ENCODE results near the gene PLXNA2. TPM values are rescaled to one million over a fixed set of nuclear protein-coding genes. Genes with fewer than 3 reads are reported as not detected.

The PLXNA2 gene
- total and polyA plus RNA-seq, 2 donors (not counting 1 experiment from before 2014, with no cell fraction given) = 0.31 to 1.2 TPM

GRCh38 chr1:208188607-208189006 is 55.6 kb downstream of the PLXNA2 start:
- H3K4me1 ChIP-seq (ENCODE audit: control insufficient read depth in 2 of 2, insufficient read depth in 2 of 2, low read length in 2 of 2) = peaks cover 4 to 14% of the 10 kb centered on the region in 2 donors
- TF ChIP-seq CTCF (IDR thresholded peaks at IDR 0.05) (no peak), EZH2 (IDR thresholded peaks at IDR 0.05; ENCODE audit: borderline replicate concordance, insufficient read depth, low read depth, low read length, poor library complexity, severe bottlenecking) (no peak)
- Mint-ChIP-seq H3K9me3 (ENCODE audit: insufficient read depth) (no peaks in the 10 kb centered on the region), H3K27me3 (no peaks in the 10 kb centered on the region), H3K27ac (no peak overlapping the region), H3K4me1 (peaks cover 13% of the 10 kb centered on the region), H3K4me3 (no peak overlapping the region)
- H3K4me3 ChIP-seq (ENCODE audit: control extremely low read depth in 1 of 5, extremely low read depth in 1 of 5, insufficient read depth in 1 of 5, low read depth in 2 of 5, low read length in 4 of 5) = no peak overlapping the region
- DNase-seq (no peak), ATAC-seq (ENCODE audit: low read depth) (no peak)
- H3K9ac ChIP-seq (ENCODE audit: low read length) = no peak overlapping the region
- no peaks in the 10 kb centered on the region for H3K9me3 ChIP-seq (ENCODE audit: control extremely low read depth in 1 of 3, control insufficient read depth in 2 of 3, insufficient read depth in 1 of 3, low read length in 2 of 3)
- no peak overlapping the region for H2AFZ ChIP-seq (ENCODE audit: insufficient read depth, low read depth, low read length, poor library complexity, severe bottlenecking)
- H3K4me2 ChIP-seq (replicated peaks; ENCODE audit: low read depth, low read length, poor library complexity, severe bottlenecking) = no peak overlapping the region
- no peaks in the 10 kb centered on the region for H3K27me3 ChIP-seq (replicated peaks in 1 of 4; ENCODE audit: control extremely low read depth in 1 of 4, control insufficient read depth in 3 of 4, insufficient read depth in 4 of 4, low read length in 3 of 4)
- H3K36me3 ChIP-seq (replicated peaks in 1 of 2; ENCODE audit: control extremely low read depth in 1 of 2, control insufficient read depth in 1 of 2, extremely low read depth in 1 of 2, insufficient read depth in 2 of 2, low read length in 1 of 2) = no peaks in the 10 kb centered on the region
- H3K27ac ChIP-seq (ENCODE audit: low read length in 2 of 2) = no peak overlapping the region
- intact Hi-C loops (cut with micrococcal nuclease) = no loop called here
- H4K20me1 ChIP-seq (ENCODE audit: control insufficient read depth, insufficient read depth, low read length, poor library complexity, severe bottlenecking) = no peaks in the 10 kb centered on the region
- H3K79me2 ChIP-seq (ENCODE audit: control insufficient read depth, insufficient read depth, low read length) = no peaks in the 10 kb centered on the region
- POLR2A ChIA-PET = no interaction called here
- WGBS (ENCODE audit: insufficient coverage) = no CpG with 5 or more reads among the region's 1 CpG
- CTCF ChIA-PET = interaction anchor here (0.7 to 0.9 kb wide), 2 partner anchors 26 to 57 kb away, joined by 3 to 5 read pairs; no protein-coding TSS in a partner anchor

GRCh38 chr1:208187499-208188041 is 56.6 kb downstream of the PLXNA2 start:
- H3K27me3 Mint-ChIP-seq = peaks cover 2% of the 10 kb centered on the region
- H3K27ac Mint-ChIP-seq = no peak overlapping the region
- ATAC-seq (ENCODE audit: low read depth) (no peak), DNase-seq (no peak)
- H3K79me2 ChIP-seq (ENCODE audit: control insufficient read depth, insufficient read depth, low read length) = no peaks in the 10 kb centered on the region
- H3K9me3 ChIP-seq (ENCODE audit: control extremely low read depth in 1 of 3, control insufficient read depth in 2 of 3, insufficient read depth in 1 of 3, low read length in 2 of 3) = no peaks in the 10 kb centered on the region
- peaks cover 13% of the 10 kb centered on the region for H3K4me1 Mint-ChIP-seq
- no peak overlapping the region for H3K9ac ChIP-seq (ENCODE audit: low read length)
- no peaks in the 10 kb centered on the region for H3K9me3 Mint-ChIP-seq (ENCODE audit: insufficient read depth)
- no peak for TF ChIP-seq CTCF (IDR thresholded peaks at IDR 0.05)
- no peak for TF ChIP-seq EZH2 (IDR thresholded peaks at IDR 0.05; ENCODE audit: borderline replicate concordance, insufficient read depth, low read depth, low read length, poor library complexity, severe bottlenecking)
- H3K4me3 ChIP-seq (ENCODE audit: control extremely low read depth in 1 of 5, extremely low read depth in 1 of 5, insufficient read depth in 1 of 5, low read depth in 2 of 5, low read length in 4 of 5) = no peak overlapping the region
- no peak overlapping the region for H2AFZ ChIP-seq (ENCODE audit: insufficient read depth, low read depth, low read length, poor library complexity, severe bottlenecking)
- H4K20me1 ChIP-seq (ENCODE audit: control insufficient read depth, insufficient read depth, low read length, poor library complexity, severe bottlenecking) = no peaks in the 10 kb centered on the region
- H3K27ac ChIP-seq (ENCODE audit: low read length in 2 of 2) = no peak overlapping the region
- no peaks in the 10 kb centered on the region for H3K36me3 ChIP-seq (replicated peaks in 1 of 2; ENCODE audit: control extremely low read depth in 1 of 2, control insufficient read depth in 1 of 2, extremely low read depth in 1 of 2, insufficient read depth in 2 of 2, low read length in 1 of 2)
- peaks cover 0 to 6% (median 0%) of the 10 kb centered on the region in 4 experiments for H3K27me3 ChIP-seq (replicated peaks in 1 of 4; ENCODE audit: control extremely low read depth in 1 of 4, control insufficient read depth in 3 of 4, insufficient read depth in 4 of 4, low read length in 3 of 4)
- peaks cover 4 to 14% of the 10 kb centered on the region in 2 donors for H3K4me1 ChIP-seq (ENCODE audit: control insufficient read depth in 2 of 2, insufficient read depth in 2 of 2, low read length in 2 of 2)
- H3K4me2 ChIP-seq (replicated peaks; ENCODE audit: low read depth, low read length, poor library complexity, severe bottlenecking) = no peak overlapping the region
- intact Hi-C loops (cut with micrococcal nuclease) = no loop called here
- no peak overlapping the region for H3K4me3 Mint-ChIP-seq
- ChIA-PET POLR2A (no interaction called here), CTCF (interaction anchor here (0.6 kb wide), 1 partner anchor 614 kb away, joined by 3 read pairs; no protein-coding TSS in a partner anchor)
- 18% methylated on average over 3 of the region's 7 CpGs for WGBS (ENCODE audit: insufficient coverage)
